Superior temporal gyrus (tissue), 1 donor: ENCODE results near the gene TMEM89.
A peak's percentile ranks its signal among the peaks of the same experiment; 100 is the strongest.

Experiments
- DNase-seq: peaks from one replicate; pipeline ENCODE4 v3.0.0-alpha.2; 2016; ENCODE audit errors: extremely low spot score

The TMEM89 gene, protein sequence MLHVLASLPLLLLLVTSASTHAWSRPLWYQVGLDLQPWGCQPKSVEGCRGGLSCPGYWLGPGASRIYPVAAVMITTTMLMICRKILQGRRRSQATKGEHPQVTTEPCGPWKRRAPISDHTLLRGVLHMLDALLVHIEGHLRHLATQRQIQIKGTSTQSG

DNA sequence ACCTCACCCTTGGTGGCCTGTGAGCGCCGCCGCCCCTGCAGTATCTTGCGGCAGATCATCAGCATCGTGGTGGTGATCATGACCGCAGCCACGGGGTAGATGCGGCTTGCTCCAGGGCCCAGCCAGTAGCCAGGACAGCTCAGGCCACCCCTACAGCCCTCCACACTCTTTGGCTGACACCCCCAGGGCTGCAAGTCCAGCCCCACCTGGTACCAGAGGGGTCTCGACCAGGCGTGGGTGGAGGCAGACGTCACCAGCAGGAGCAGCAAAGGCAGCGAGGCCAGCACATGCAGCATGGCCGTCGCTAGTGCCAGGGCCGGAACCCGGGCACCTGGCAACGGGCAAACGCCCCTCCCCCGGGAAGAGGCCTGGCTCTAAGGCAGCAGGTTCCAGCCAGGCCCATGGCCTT, at the start of gene TMEM89:
TMEM89 (minus strand) TSS at position 309 of the 409 bp plus-strand sequence; CDS start at position 296, 13 bp downstream.
- no peak for DNase-seq

DNA sequence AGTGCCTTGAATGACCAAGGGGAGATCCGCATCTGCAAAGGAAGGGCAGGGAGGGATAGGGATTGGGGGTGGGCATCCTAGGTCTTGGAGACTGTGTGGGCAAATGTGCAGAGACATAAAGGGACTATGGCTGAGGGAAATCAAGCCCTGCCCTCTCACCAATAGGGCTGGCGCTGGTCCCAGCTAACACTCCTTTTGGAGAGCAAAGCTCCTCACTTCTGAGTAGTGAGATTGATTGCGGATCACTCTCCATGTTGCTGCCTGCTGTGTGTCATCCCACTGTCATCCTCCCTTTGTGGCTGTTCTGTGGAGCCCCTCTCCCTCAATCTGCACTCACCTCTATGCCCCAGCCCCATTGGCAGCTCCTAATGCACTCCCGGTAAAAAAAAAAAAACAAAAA, 43.4 kb upstream of the TMEM89 start:
- DNase-seq = no peak

DNA sequence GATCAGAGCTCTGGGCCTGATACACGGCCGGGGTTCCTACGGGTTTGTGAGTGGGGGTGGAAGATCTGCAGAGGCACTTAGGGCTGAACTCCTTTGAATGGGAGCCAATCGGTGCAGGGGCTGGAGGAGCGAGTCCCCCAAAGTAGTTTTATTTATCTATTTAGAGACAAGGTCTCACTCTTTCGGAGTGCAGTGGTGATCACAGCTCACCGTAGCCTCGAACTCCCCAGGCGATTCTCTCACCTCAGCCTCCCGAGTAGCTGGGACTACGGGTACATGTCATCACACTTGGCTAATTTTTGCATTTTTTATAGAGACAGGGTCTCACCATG, 42.7 kb upstream of the TMEM89 start:
- DNase-seq = no peak

DNA sequence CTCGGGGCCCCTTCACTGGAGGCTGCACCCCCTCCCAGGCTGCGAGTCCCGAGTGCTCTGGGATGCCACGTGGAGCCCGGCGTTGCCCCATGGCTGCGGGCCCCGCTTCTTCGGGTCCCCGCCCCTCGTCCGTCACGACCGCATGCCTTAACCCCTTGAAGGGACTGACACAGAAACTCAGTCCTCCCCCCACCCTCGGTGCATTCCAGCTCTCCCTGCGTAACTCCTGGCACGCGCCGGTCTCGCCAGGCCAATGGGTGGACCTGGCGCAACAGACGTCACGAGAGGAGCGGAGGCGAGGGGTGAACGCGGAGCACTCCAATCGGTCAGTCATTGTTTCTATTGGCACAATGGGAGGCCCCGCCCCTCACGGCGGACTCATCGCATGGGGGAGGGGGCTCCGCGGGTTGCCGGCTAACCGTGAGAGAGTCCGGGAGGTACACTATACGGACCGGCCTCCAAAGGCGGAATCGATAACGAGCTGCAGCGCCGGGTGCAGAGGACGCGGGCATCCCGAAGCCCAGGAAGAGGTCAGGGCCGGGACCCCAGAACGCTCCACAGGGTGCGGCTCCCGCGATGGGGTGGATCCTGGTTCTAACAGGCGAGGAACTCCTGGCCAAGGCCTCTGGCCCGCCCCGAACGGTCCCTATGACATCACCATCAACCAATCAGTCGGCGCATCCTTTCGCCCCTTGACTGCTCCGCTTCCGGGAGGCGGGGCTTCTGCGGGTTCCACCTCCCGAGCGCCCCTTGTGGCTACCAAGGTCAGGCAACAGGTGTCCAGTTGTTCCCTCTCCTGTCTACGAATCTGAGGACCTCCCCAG, 42.1 kb upstream of the TMEM89 start:
- peak; percentile 99 for DNase-seq

DNA sequence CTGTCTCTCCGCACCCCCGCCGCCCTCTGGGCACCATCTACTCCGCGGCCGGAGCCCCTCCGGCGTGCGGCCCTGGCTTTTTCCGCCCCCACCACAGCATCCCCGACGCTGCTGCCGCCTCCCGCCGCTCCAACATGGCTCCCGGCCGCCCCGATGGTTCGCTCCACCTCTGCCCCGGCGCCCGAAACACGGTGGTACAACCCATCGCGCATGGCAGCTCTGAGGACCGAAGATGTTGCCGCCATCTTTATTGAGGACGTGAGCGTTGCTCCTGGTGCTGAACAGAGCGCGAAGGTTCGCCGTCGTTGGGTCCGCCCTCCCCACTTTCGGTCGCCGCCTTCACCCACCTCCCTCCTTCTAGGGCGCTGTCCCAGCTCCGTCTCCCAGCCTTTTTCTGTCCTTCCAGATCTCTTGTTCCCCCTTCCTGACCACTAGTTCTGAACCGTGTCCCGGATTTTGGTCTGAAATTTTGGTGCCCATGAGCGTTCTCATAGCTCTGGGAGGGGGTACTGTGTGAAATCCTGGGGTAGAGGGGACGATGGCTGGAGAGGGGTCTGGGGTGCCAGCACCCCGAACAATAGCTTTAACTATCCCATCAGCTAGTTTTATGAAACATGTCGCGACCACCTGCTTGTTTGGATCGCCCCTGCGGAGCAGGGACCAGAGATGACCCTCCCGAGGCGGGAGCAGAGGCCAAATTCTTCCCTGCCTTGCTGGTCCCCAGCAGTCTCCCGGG, 41.4 kb upstream of the TMEM89 start, which contains the start of gene CELSR3:
CELSR3 (minus strand) TSS at position 134 of the 736 bp plus-strand sequence. CDS start 252 bp downstream, outside the sequence.
- peak; percentile 91 for DNase-seq

DNA sequence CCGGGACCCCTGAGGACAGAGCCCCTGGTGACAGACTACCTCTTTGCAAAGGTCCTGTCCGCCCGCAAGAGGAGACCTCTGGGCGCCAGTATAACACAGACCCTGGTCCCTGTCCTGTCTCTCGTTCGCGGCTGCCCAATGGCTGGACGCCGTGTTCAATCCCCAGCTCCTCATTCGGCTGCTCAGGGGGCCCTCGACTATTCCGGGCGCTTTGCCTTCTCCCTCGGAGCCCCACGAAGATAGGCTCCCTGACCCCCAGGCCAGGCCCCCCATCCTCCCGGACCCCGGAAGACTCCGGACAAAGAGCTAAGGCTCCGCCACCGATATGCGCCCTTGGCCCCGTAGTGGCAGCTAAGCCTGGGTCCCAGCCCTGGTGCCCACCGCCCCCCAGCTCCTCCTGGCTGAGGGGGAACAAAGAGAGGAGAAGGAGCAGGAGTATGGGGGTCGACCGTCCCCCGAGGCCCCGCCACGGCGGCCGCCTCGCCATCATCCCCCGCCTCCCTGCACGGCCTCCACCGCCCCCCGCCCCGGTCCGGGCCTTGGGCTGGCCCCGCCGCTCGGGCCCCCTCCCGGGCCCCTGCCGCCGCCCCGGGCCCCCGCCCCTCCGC, 40.7 kb upstream of the TMEM89 start:
- DNase-seq = no peak

DNA sequence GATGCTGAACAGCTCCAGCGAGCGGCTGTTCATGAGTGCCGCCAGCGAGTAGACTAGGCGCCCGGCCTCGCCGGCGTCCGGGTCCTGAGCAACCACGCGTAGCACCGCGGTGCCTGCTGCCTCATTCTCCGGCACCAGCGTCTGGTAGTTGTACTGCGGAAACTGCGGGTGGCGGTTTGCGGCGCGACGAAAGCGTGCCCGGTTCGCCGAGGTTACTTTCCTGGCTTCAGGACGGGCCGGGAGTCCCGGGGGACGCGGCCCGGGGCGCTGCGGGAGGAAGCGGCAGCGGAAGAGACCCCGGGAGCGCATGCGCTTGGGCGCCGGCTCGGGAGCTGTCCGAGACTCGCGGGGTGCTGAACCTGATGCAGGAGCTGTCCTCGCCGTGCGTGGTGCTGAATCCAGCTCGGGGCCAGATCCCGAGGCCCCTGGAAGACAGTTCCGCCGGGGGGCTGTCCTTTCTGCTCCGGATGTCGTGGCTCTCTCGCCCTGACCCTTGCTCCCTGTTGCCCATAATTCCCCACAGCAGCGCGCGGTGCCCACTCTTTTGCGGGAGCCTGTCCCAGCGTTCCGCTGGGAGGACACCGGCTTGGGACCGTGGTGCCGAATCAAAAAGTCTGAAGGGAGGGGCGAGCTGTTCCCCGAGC, 40.1 kb upstream of the TMEM89 start:
- DNase-seq = peak; percentile 71

DNA sequence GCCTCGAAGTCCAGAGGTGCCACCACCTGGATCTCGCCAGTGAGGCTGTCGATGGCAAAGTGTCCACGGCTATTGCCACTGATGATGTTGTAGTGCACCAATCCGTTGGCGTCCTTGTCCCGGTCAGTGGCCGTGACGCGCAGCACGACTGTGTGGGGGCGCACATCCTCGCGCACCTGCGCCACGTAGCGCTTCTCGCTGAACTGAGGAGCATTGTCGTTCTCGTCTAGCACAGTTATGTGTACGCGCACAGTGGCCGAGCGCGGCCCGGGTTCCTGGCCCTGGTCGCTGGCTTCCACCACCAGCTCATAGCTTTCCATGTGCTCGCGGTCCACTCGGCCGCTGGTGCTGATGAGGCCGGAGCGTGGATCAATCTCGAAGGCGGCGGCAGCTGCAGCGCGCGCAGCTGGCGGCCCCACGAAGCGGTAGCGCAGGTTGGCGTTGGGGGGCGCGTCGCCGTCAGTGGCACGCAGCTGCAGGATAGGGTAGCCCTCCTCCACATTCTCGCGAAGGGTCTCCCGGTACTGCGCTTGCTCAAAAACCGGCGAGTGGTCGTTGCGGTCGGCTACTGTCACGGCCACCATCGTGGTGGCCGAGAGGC, 39.3 kb upstream of the TMEM89 start:
- no peak for DNase-seq

DNA sequence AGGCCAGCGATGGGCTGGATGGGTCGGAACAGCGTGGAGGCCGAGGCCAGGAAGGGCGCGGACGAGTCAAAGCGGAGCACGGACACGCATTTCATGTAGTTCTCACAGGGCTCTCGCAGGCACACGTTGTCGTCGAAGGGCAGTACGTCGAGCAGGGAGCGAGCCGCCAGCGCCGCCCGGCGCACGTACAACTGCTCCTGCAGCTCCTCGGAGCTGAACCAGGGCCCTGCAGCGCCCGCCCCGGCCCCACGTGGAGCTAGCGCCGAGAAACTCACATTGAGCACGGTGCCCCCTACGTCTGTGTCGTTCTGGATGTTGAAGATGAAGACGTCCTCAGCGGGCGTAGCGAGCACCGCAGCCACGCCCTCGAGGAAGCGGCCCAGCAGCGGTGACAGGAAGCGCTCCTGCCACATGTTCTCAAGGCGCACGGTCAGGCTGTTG, 35.3 kb upstream of the TMEM89 start:
- no peak for DNase-seq

DNA sequence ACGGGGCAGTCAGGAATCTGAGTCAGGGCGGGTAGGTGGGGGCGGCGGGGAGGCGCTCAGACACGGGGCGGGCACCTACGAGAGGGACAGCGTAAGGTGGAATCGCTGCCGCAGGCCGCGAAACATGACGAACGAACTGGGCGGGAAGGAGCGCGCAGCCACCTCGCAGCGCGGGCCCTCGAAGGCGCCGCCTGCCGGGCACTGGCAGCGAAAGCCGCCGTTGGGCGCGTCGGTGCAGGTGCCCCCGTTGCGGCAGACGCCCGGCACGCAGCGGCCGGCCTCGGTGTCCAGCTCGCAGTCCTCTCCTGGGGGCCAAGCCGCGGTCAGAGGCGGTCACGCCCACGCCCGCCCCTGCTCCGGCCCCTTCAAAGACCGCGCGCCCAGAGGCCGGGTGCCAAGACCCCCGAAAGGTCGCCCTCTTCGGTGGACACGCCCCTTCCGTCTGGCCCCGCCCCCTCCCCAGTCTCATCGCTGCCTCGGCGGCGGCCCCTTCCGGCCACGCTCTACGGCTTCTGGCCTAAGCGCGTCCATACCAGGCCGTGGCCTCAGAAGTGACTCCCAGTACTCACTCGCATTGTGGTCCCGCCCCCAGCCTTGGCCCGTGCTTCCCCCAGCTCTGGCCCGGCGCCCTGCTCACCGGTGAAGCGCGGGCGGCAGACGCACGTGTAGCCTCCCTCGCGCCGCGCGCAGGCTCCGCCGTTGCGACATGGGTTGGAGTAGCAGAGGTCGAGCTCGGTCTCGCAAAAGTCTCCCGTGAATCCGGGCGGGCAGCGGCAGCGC, 34.7 kb upstream of the TMEM89 start:
- peak; percentile 19 for DNase-seq

DNA sequence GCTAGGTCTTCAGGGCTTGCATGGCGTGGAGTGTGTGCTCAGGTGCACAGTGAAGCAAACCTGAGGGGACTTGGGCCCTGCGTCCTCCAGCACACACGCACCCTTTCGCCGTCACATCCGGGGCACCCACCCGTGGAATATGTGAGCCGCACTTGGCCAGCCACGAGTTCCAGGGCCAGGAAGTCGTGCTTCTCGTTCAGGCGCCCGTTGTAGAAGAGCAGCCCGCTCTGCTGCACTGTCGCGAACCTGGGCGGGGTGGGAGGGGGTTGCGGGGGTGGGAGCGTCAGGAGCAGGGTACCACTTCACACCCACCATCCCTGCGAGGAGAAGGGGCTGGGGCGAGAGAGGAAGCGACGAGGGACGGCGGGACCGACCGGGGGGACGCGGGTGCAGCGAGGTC, 34.0 kb upstream of the TMEM89 start:
- no peak for DNase-seq

DNA sequence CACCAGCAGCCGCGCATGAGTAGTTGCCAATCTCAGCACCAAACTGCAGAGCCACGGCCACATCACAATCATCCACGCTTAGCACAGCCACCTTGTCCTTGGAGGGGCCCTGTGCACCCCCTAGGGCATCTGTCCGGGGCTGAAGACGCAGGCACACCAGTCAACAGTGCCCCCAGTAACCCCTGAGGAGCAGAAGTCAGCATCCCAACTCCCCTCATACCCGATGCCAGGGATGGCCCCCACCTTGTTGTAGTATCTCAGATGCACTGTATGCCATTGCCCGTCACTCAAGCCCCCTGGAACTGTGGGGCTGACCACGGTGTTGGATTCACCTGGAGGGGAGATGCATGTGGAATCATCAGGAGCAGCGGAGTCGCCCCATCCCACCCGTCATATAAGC, 33.5 kb upstream of the TMEM89 start:
- no peak for DNase-seq

DNA sequence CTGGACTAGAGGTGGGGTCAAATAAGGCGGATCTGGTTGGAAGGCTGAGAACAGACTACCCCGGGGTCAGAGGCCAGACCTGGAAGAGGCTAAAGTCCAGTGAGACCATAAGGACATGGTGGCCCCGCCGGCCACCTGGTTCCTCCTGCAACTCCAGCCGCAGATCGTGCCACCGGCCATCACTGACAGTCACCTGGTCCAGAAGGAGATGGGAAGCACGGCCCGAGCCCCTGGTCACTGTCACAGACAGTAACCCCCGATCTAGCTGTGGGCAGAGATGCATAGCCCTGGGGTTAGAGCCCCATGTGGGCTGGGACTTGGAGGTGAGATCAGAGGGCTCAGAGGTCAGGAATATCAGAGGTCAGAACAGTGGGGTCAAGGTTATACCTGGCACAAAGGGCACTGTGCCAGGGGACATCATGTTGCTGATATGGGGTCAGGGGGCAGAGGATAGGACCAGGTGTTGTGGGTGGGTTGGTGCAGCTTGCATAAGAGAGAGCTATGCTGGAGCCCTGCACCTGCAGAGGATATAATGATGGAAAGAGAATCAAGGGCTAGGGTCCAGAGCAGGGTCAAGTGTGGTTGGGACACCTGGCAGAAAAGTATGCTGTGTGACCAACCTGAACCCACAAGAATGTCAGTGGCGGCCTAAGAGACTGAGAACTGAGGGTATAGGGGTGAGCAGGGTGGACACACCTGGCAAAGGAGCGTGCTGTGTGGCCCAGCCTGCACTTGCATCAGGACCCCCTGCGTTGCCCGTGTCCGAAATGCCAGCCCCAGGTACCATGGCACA, 31.6 kb upstream of the TMEM89 start:
- DNase-seq = no peak

DNA sequence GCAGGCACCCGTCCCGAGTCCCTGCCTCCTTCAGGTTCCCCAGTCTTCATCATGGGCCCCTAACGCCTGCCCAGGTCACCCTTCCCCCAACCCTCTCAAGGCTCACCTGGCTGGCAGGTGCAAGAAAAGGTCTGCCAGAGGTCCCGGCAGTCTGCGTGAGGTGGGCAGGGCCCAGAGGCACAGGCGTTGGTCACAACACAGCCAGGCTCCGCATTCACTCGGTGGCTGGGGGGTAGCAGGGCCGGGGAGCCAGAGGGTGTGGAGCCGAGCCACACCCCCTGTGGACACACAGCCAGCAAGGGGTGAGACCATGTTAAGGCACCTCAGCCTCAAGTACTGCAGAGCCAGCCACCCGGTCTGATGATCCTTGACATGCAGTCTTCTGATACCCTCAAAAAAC, 30.2 kb upstream of the TMEM89 start:
- no peak for DNase-seq

DNA sequence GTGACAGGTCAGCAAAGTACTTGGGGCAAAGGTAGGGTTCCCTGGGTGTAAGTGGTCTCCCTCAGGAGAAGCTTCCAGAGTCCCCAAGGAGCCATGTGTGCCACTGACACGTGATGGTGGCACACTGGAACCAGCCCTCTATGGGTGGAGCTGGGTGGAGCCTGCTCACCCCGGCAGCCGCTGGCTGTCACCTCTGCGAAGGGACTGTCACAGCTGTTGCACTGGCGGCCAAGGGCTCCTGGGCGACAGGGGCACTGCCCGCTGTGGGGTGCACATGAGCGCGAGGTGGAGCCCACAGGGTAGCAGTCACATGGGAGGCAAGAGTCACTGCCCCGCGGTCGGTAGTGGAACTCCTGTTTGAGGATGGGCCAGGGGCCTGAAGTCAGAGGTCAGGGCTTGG, 29.2 kb upstream of the TMEM89 start:
- no peak for DNase-seq

DNA sequence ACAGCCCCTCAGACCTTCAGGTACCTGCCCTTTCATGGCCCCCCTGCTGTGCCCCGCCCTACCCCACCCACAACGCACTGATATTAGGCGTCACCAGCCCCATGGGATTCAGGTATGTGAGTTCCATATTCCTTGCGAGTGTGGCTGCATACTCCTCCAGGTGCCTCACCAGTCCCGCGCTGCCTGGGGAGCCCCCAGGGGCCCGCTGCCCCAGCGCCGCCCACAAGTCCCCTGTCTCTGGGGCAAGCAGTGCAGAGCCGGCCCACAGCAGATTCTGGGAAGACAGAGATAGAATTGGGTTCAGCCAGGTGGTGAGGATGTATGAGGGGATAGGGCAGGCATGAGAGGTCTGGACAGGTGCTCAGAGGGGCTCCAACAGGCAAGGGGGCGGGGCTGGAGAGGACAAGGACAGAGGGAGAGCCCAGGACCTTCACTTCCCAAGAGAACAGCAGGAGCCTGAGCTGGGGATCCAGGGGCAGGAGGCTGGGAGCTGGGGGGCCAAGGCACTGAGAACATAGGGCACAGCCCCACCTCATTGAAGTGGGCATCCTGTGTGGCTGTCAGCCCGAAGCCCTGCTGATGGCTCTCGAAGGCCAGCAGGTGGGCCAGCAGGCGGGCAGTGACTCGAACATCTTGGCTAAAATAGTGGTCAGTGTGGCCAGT, 26.8 kb upstream of the TMEM89 start:
- no peak for DNase-seq

DNA sequence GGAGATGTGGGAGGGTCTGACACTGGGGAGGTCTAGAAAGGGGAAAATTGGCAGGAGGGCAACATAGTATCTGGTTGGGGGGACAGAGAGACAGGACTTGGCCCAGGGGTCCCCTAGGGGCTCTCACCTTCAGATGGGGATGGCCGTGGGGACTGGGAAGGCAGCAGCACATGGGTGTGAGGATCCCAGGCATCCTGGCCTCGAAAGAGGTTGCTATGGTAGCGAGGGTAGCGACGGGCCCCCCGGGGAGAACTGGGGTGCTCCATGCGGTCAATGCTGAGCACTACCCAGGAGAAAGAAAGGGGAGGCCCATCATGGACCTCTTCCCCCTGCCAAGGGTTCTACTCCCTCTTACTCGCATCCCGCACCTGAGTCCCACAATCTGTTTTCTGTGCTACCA, 26.1 kb upstream of the TMEM89 start:
- no peak for DNase-seq

DNA sequence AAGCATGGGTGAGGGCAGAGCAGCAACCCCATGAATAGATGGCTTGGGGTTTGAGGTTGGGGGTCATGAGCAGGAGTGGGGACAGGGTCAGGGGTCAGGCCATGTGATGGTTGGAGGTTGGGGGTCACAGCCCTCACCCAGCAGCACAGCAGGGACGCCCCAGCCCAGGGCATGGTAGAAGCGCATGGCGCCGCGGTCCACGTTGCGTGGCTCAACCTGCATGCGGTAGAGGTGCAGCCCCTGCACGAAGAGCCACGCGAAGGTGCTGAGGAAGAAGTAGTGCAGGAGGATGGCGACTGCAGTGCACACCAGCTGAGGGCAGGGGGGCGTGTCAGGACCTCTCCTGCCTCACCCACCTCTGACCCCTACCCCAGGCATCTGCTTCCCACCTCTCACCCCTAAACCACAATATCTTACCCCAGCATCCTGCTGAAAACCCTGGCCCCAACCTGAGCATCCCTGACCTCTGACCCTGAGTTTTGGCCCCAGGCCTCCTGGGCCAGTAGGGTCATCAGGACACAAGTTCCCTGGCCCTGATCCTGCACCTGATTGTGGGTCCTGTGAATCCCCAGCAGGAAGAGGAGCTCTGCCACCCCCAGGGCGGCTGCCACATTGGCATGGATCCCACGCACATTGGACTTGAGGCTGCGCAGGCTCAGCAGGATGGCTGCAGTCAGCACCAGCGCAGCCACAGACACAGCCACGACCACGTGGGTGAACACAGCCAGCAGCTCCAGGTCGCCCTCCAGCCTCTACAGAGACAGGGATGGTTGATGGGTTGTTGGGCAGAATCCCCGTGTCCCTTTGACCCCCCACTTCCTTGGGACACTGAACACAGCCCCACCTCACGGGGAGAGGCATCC, 23.6 kb upstream of the TMEM89 start:
- DNase-seq = no peak
